GM21619 (cell line): ENCODE measurements around the gene OR14A16.

Experiments used
- ATAC-seq: cut with Tn5 transposase; IDR thresholded peaks from one replicate; pipeline ENCODE4 v1.9.1; 2021; ENCODE audit not compliant: unreplicated experiment

OR14A16 gene, protein sequence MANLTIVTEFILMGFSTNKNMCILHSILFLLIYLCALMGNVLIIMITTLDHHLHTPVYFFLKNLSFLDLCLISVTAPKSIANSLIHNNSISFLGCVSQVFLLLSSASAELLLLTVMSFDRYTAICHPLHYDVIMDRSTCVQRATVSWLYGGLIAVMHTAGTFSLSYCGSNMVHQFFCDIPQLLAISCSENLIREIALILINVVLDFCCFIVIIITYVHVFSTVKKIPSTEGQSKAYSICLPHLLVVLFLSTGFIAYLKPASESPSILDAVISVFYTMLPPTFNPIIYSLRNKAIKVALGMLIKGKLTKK

DNA sequence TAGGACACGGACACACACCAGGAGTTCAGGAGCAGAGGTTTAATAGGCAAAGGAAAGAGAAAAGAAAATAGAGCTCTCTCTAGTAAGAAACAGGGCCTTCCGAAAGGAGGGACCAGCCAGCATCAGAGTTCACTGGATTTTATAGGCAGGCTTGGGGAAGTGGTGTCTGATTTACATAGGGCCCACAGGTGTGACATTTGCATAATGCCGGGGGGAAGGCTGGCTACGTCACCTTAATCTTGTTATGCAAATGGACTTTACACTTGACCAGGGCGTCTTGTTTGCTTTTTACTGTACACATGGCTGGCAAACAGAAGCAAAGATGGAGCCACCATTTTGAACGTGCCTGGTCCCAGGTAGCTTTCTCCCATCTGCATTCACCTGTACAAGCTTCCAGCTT, at the start of gene OR14A16:
OR14A16 (minus strand) TSS at position 97 of the 400 bp plus-strand sequence. CDS start 8,390 bp downstream, outside the sequence.
- no peak for ATAC-seq

DNA sequence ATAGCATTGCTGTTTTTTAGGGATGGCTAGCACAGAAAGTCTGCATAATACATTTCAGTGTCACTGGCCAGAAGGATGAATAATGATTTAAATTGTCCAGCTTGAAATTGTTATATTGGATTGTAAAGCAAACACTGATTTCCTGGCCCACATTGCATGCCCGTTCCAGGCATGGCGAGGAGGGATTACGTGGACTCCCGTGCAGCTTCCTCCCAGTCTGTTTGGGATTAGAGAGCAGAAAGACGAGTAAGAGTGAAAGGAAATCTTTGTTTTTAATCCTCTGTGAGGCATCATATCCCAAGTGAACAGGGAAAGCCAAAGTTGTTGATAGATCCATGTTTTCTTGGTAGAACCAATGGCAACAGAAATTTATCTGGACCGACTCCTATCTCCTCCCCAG, 41.5 kb upstream of the OR14A16 start:
- no peak for ATAC-seq

DNA sequence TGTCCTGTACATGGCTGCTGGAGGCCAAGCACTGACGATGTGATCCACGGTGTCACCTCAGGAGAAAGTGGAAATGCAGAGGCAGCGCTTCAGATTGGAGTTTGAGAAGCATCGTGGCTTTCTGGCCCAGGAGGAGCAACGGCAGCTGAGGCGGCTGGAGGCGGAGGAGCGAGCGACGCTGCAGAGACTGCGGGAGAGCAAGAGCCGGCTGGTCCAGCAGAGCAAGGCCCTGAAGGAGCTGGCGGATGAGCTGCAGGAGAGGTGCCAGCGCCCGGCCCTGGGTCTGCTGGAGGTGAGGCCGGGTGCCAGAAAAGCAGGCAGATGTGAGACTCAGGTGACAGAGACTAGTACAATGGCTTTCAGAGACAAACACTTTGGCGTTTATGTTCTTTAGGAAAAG, 40.7 kb upstream of the OR14A16 start:
- no peak for ATAC-seq

DNA sequence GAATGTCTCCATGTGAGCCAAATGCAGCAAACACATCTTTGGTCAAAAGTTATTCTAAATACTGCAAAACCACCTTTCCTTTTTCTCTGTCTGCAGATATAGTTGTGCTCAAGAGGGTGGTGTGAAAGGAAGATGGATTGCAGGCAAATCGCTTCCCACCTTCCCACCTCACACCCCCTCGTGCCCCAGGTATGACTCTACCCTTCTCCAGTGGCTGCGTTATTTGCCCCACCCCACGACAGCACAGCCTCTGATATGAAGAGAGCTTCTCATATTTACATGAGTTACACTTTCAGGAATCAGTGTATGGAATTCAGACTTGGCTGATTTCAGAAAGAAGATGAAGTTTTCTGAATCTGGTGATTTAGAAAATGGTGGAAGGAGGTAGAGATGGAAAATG, 38.8 kb upstream of the OR14A16 start:
- no peak for ATAC-seq

DNA sequence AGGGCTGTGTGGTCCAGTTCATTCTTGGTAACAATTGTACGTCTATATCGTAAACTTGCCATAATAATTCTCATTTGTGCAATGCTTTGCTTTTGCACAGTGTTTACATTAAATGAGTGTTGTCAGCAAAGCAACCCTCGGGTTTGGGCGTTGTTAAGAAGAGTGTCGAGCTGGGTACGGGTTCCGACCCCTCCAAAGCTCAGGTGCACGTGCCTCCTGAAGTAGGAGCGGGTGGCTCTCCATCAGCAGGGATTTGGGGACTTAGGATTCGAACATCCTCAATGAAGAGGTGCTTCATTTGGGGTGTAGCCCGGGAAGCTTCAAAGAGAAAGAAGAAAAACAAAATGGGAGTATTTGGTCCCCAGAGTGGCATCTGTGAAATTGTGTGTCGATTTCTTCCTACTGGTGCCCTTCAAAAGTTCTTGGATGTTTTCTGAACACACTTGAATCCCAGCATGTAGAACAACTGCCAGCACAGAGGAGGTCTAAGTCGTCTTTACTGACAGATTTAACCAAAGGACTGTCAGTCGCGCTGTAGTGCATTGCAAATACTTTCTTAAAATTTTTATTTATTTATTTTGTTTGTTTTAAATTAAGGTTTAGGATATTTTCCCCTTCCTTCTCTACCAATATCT, 34.2 kb upstream of the OR14A16 start:
- ATAC-seq, result no peak

DNA sequence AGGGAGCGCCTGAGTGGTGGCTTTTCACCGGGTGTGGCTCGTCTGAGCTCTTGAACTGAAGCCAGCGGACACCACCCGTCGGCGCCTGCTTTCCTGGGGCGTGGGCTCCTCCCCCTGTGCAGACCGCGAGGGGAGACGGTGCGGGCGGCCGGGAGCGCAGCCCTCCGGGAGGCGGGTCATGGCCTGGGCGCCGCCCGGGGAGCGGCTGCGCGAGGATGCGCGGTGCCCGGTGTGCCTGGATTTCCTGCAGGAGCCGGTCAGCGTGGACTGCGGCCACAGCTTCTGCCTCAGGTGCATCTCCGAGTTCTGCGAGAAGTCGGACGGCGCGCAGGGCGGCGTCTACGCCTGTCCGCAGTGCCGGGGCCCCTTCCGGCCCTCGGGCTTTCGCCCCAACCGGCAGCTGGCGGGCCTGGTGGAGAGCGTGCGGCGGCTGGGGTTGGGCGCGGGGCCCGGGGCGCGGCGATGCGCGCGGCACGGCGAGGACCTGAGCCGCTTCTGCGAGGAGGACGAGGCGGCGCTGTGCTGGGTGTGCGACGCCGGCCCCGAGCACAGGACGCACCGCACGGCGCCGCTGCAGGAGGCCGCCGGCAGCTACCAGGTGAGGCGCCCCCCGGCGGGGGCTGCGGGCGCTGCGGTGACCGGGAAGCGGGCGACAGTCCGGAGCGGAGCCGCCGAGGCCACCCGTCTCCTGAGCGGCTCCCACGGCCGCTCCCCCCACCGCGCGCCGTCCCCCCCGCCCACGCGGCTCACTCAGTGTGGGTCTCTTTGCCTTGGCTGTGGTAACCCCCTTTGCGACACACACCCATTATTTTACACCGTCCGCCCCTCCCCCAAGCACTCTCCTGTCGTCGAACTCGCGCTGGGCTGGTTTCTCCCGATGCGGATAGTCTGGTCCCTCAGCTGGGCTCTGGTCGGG, 33.4 kb upstream of the OR14A16 start, which contains the start of gene TRIM58:
TRIM58 (plus strand) TSS at position 119 of the 916 bp plus-strand sequence; CDS start at position 179, 60 bp downstream.
- peak; percentile 46 for ATAC-seq

DNA sequence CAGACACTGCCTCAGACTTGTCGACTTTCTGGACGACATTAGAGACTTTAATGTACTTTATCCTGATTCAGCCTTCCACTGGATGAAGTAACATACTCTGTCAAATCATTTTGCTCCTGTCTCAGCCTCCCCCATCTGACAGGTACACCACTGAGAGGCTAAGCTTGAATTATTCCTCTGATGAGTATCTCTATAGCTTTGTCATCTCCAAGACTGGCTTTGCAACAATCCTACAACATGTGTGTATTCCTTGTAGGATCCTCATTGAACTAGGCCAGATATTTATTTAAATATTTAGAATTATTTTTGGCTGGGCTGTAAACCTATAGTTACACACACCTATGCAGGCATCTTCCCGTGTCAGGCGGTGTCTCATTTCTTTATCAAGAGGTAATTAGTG, 32.0 kb upstream of the OR14A16 start:
- ATAC-seq, result no peak

DNA sequence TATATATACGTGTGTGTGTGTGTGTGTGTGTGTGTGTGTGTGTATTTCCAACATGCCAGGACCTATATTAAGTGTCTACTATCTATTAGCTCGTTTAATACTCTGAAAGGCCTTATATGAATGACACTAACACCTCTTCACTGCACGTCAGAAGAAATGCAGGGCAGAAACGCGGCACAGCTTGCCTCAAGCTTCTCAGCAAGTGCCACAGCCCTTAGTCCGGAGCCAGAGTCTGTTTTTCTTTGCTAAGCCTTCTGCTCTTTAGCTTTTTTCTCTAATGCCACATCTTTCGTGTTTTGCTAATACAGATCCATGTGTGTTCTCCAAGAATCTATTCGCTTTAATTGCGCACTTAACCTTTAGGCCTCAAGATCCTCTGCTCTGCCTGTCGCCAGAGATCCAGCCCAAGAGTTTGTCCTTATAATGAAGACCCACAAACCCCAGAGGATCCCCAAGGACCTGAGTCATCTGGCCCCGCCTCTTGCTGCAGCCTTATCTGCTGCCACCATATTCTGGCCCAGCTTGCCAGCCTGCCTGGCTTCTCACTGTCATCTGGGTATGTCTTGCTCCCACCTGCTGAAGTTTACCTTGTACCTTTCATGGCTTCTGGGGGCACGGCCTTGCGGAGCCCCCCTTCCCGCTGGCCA, 31.1 kb upstream of the OR14A16 start:
- ATAC-seq, result no peak

DNA sequence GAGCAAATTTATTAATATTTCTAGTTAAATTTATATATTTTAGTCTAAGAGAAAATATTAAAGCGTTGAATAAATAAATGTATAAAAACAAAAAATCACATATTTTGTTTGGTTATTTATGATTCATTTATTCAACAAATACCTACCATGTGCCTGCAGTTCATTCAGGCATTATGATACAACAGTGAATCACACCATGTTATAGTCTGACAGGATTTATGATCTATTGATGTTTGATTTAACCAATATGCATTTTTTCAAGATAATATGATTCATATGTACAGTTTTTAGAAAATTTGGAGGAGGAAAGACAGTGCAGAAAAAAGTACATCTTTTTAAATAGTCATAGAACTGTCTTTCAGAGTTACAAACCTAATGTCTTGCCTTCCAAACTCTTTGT, 25.7 kb upstream of the OR14A16 start:
- ATAC-seq, result no peak

DNA sequence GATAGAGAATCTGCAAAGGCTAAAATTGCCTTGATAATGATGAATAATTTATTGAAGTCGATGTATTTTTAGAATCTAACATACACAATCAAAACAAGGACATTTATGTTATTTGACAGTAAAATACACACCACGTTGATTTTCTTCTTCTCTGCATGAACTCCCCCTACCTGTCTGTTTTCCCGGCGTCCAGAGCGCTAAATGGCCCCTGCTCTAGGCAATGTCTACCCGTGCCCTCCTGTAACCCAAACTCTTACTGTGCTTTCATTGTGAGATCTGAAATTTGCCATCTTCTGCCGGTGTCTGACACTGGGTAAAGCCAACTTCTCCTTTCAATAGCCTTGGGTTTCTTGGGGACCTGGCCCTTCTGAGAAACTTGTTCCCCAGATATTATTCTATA, 24.4 kb upstream of the OR14A16 start:
- ATAC-seq, result no peak

DNA sequence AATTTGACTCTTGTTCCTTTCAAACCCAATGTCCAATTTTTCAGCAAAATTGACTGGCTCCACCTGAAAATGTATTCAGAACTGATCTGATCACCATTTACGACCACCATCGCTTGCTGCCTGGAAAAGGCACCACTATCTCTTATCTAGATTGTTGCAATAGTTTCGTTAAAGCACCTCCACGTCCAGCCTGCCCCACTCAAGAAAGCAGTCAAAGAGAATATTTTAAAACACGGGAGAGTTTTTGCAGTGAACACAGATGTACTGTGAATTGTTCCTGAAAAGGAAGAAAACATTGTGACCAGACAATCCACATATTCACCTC, 21.7 kb upstream of the OR14A16 start:
- no peak for ATAC-seq

DNA sequence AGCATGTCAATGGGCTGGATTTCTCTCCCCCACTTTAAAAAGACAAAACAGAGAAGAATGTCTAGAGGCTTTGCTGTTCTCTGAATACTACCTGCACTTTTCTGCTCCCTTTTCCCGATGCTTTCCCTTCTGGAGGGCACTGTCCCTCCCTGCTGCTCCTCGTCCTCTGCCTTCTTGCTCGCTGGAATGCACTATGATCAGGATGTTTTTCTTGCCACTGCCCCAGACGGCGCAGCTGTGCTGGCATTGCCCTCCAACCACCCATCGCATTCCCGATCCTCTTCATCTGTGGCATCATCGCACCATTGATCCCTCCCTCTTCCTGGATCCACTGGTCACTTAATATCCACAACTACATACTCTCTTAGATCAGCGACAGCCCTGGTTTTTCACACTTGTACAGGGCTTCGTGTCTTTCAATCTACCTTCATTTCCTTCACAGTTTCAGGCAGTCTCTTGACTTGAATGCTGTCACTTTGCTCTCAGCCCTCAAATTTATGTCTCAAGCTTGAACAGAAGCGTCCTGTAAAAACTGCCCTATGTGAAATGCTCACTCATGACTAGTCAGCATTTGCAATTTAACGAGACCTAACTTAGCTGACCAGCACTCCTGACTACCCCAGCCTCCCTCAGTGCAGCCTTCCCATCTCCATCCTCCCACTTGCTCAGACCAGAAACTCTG, 21.2 kb upstream of the OR14A16 start:
- ATAC-seq, result no peak

DNA sequence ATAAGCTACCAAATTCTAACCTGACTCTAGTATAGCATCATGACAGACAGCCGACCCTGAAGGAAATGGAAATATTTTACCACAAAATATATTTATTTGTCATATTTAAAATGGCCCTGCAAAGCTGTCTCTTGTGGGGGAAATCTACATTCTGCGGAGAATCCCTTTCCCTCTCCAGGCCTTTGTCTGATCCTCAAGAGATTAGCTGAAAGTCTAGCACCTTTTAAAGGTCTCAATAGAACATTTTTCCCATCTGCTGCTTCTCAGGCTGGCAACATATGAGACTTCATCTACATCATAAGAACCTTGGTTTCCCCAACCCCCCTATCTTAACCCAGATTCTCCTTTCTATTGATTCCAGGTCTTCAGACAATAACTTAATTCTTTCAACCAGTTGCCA, 19.5 kb upstream of the OR14A16 start:
- ATAC-seq, result no peak

DNA sequence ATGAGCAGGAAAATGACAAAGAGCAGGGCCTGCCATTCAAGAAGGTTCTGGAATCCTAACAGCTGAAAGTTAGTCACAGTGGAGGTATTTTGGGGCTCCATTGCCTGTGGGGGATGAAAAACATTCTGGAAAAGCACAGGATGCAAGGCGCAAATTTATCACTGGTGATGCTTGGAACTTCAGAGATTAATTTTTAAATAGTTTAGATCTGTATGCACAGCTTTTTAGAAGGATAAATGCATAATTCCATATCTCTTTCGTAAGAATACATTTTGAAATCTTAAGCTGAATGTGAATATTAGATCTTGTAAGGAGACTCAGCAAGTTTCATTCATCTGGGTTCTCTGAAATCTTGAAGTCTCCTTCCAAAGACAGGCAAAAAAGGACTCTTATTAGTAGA, 17.9 kb upstream of the OR14A16 start, which contains the start of gene OR11L1:
OR11L1 (minus strand) TSS at position 101 of the 400 bp plus-strand sequence; CDS start at position 101, 0 bp downstream.
- ATAC-seq, result no peak

DNA sequence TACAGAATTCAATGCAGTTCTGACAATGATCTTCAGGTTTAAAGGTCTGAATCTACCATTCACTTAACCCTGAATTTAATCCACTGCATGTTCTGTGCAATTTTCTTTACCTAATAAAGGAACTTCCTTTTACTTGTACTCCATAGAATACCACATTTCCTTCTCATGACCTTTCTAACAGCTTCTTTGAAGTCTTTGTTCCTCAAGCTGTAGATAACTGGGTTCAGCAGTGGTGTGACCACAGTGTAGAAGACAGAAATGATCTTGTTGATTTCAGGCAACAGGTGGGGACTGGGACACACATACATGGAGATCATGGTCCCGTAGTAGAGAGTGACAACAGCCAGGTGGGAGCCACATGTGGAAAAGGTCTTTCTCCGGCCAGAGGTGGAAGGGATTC, 16.9 kb upstream of the OR14A16 start:
- no peak for ATAC-seq

DNA sequence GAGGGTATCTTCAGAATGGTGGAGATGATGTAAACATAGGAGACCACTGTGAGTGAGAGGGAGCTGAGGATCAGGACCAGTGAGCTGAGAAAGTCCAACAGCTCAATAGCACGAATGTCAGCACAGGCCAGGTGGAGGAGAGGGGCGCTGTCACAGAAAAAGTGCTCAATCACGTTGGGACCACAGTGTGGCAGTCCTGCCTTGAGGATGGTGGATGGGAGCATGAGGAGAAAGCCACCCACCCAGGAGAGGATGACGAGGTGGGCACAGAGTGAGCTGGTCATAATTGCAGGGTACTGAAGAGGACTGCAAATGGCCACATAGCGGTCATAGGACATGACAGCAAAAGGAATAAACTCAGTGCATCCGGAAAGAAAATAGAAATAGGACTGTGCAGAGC, 9.7 kb upstream of the OR14A16 start:
- no peak for ATAC-seq

DNA sequence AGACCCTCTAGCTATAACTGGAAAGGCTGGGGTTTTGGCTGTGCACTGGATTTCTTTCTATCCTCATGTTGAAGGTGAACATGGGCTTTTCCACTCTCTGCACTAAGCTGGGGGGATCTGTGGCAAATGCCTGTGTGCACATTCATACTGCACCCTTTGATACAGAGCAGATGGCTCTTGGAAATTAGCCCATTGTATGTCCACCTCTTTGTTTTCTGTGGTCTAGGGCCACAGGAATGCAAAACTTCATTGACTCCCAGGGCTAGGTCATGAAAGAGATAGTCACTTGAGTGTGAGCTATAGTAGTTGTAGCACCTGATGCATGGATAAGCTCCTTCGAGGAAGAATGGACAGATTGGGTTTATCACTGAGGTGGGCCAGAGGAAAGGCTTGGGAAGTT, 5.7 kb upstream of the OR14A16 start:
- no peak for ATAC-seq

DNA sequence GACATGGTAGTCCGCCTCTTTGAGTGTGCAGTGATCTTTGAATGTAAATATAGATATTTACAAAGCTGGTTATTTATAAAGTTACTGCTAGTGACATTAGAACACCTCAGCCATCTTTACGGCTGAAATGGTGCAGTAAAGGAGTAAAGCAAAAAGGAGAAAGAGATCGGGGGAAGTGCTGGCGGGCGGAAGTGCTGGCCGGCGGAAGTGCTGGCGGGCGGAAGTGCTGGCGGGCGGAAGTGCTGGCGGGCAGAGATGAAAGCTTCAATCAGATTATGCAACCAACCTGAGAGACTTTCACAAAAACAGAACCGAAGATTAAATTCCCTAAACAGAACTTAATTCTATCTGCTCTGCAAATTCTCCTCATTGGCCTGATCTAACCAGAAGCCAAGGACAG, 1.4 kb upstream of the OR14A16 start:
- no peak for ATAC-seq

DNA sequence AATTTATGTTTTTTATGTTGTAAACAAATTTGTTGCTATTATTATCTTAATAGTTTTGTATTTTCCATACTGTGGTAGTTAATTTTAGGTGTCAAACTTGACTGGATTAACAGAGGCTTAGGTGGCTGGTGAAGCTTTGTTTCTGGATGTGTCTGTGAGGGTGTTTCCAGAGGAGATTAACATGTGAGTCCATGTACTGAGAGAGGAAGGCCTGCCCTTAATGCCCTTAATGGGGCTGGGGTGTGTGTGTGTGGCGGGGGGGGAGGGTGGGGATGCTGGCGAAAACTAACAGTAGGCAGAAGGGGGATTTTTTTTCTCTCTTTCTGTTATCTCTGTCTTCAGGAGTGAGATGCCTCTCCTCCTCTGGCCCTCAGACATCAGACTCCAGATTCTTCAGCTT, 1.9 kb downstream of the OR14A16 start:
- ATAC-seq, result no peak

DNA sequence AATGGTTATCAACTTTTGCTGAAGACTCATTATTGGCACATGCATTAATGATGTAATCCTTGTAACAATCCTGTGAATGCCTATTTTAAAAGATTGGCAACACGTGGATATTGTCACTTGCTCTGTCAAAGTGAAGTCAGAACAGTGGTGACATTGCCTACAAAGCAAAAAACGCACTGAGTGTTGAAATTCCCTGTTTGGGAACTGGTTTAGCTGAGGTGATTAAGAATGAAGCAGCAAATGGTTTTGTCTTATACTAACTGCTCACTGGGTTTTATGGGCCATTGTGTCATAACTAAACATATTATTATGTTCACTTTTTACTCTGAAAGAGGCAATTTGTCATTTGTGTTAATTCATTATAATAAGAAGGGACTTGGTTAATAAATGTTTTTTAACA, 11.3 kb downstream of the OR14A16 start:
- ATAC-seq, result no peak

DNA sequence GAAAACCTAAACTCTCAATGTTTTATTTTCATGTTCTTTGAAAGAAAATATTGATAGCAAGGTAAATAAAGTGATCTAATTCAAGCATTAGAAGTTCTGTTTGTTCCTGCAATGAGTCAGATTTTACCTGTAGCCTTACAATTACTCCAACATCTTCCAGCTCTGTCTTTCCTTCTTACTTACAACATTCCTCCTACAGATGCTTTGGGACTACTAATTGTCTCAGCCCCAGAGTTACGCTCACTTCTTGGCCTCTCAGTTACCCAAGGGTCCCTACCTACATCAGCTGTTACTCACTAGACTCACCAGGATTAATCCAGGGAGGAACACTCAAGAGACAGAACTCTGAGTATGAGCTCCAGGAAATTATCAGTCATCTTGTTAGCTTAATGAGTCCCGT, 26.4 kb downstream of the OR14A16 start:
- ATAC-seq, result no peak
